ENCODE data around the gene FHDC1. TPM values are rescaled to one million over a fixed set of nuclear protein-coding genes. Genes with fewer than 3 reads are reported as not detected.

Gene FHDC1
- total and polyA plus RNA-seq, 10 of the 15 experiments (the other 5 are each of a cell fraction or from before 2014, with no cell fraction given), result 0.04 to 0.12 (median 0.06) TPM; not detected in 3

DNA sequence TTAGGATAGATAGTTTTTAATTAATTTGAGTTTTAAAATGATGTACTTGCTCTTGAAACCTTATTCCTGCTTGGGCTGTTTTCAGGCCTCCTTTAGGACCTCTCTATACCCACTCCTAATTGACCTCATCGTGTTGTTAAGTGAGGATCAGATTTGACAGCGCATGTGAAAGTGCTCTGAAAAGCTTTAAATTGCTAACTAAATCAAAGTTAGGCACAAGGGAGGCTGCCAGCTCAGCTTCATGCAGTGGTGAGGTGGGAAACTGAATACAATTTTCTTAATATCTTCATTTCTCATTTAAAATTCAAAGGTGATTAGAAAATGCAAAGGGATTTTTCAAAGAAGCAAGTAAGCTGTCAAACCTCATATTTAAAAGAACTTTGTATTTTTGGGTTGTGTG, 20.0 kb downstream of the FHDC1 start:
- no peak overlapping the region for H3K4me2 ChIP-seq (ENCODE audit: control insufficient read depth, insufficient read depth)
- POLR2A ChIA-PET, result no interaction called here
- no peak overlapping the region for H3K9ac ChIP-seq (ENCODE audit: control insufficient read depth, insufficient read depth, low read length)
- H3K9me3 ChIP-seq (replicated peaks; ENCODE audit: control insufficient read depth, insufficient read depth, low read length), result no peaks in the 10 kb centered on the region
- no TSS peak for BruUV-seq (replicated peaks)
- RAD21 ChIA-PET (ENCODE audit: unreplicated experiment), result no interaction called here
- 36% methylated on average over 2 of the region's 2 CpGs for WGBS (ENCODE audit: insufficient coverage, insufficient replicate concordance, low lambda C conversion rate, missing lambda C conversion rate)
- no peaks in the 10 kb centered on the region for H3K27me3 ChIP-seq (replicated peaks in 1 of 2; ENCODE audit: control insufficient read depth in 2 of 2, insufficient read depth in 2 of 2, low read length in 1 of 2)
- FAIRE-seq, result no peak
- H3K4me1 ChIP-seq (ENCODE audit: control insufficient read depth, insufficient read depth, low read length), result no peaks in the 10 kb centered on the region
- intact Hi-C loops (cut with micrococcal nuclease; ENCODE audit: unreplicated experiment) (no loop called here), in situ Hi-C loops (cut with MboI) (no loop called here)
- H2AFZ ChIP-seq (ENCODE audit: control insufficient read depth, low read depth, low read length), result no peak overlapping the region
- SMC1A ChIA-PET (ENCODE audit: uncharacterized antibody, unreplicated experiment), result no interaction called here
- H3K4me3 ChIP-seq, result no peak overlapping the region
- DNase-seq (ENCODE audit: low read depth, low spot score), result no peak
- H3K36me3 ChIP-seq (ENCODE audit: control insufficient read depth in 2 of 2, insufficient read depth in 2 of 2, low read length in 1 of 2), result no peaks in the 10 kb centered on the region
- ATAC-seq, result no peak
- no peak for TF ChIP-seq EP300 (IDR thresholded peaks at IDR 0.05; ENCODE audit: borderline replicate concordance in 1 of 2, control insufficient read depth in 1 of 2, low read depth in 2 of 2, low read length in 2 of 2)
- no peak for TF ChIP-seq SIN3A (IDR thresholded peaks at IDR 0.05; ENCODE audit: low read depth, low read length)
- TF ChIP-seq POLR2AphosphoS2 (IDR thresholded peaks at IDR 0.05; ENCODE audit: low read depth, low read length), result no peak
- TF ChIP-seq, protein P1, sequence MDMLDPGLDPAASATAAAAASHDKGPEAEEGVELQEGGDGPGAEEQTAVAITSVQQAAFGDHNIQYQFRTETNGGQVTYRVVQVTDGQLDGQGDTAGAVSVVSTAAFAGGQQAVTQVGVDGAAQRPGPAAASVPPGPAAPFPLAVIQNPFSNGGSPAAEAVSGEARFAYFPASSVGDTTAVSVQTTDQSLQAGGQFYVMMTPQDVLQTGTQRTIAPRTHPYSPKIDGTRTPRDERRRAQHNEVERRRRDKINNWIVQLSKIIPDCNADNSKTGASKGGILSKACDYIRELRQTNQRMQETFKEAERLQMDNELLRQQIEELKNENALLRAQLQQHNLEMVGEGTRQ (IDR thresholded peaks at IDR 0.05; ENCODE audit: borderline replicate concordance, low read depth, low read length), result no peak
- no peak for TF ChIP-seq SREBF1 (IDR thresholded peaks at IDR 0.05; ENCODE audit: low read length)
- no peak for TF ChIP-seq BCL11A (IDR thresholded peaks at IDR 0.05; ENCODE audit: low read depth, low read length)
- TF ChIP-seq CREB1 (IDR thresholded peaks at IDR 0.05; ENCODE audit: low read depth), result no peak
- TF ChIP-seq, protein P2, sequence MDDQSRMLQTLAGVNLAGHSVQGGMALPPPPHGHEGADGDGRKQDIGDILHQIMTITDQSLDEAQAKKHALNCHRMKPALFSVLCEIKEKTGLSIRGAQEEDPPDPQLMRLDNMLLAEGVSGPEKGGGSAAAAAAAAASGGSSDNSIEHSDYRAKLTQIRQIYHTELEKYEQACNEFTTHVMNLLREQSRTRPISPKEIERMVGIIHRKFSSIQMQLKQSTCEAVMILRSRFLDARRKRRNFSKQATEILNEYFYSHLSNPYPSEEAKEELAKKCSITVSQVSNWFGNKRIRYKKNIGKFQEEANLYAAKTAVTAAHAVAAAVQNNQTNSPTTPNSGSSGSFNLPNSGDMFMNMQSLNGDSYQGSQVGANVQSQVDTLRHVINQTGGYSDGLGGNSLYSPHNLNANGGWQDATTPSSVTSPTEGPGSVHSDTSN (IDR thresholded peaks at IDR 0.05; ENCODE audit: insufficient replicate concordance, low read depth, low read length), result no peak
- TF ChIP-seq, protein P3, sequence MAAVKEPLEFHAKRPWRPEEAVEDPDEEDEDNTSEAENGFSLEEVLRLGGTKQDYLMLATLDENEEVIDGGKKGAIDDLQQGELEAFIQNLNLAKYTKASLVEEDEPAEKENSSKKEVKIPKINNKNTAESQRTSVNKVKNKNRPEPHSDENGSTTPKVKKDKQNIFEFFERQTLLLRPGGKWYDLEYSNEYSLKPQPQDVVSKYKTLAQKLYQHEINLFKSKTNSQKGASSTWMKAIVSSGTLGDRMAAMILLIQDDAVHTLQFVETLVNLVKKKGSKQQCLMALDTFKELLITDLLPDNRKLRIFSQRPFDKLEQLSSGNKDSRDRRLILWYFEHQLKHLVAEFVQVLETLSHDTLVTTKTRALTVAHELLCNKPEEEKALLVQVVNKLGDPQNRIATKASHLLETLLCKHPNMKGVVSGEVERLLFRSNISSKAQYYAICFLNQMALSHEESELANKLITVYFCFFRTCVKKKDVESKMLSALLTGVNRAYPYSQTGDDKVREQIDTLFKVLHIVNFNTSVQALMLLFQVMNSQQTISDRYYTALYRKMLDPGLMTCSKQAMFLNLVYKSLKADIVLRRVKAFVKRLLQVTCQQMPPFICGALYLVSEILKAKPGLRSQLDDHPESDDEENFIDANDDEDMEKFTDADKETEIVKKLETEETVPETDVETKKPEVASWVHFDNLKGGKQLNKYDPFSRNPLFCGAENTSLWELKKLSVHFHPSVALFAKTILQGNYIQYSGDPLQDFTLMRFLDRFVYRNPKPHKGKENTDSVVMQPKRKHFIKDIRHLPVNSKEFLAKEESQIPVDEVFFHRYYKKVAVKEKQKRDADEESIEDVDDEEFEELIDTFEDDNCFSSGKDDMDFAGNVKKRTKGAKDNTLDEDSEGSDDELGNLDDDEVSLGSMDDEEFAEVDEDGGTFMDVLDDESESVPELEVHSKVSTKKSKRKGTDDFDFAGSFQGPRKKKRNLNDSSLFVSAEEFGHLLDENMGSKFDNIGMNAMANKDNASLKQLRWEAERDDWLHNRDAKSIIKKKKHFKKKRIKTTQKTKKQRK (IDR thresholded peaks at IDR 0.05; ENCODE audit: low read depth, low read length), result no peak
- TF ChIP-seq SMC3 (IDR thresholded peaks at IDR 0.05; ENCODE audit: borderline replicate concordance, low read length), result no peak
- no peaks in the 10 kb centered on the region for H4K20me1 ChIP-seq (ENCODE audit: control insufficient read depth, insufficient read depth)
- CTCF ChIA-PET, result no interaction called here
- no peak overlapping the region for H3K27ac ChIP-seq (ENCODE audit: control insufficient read depth, insufficient read depth)
- no peaks in the 10 kb centered on the region for H3K79me2 ChIP-seq (ENCODE audit: control insufficient read depth, insufficient read depth, low read length)
